K562 (cell line): ENCODE results near the gene SH3PXD2B. TPM values are rescaled to one million over a fixed set of nuclear protein-coding genes. Genes with fewer than 3 reads are reported as not detected.

Source experiments
- ARID2 ChIP-seq: fragments of 450-650 bp; IDR thresholded peaks from 2 replicates; pipeline ENCODE4 v1.6.1; 2017; ENCODE audit warnings: antibody characterized with exemption, mild to moderate bottlenecking
- CREB3L1 ChIP-seq: fragments of 450-650 bp; IDR thresholded peaks from 2 replicates; pipeline ENCODE4 v1.6.1; 2014; ENCODE audit warnings: low read depth, mild to moderate bottlenecking, moderate library complexity, borderline replicate concordance
- CXXC5 ChIP-seq: fragments of 250-450 bp; sonication (Bioruptor Pico); IDR thresholded peaks from 2 replicates; pipeline ENCODE4 v1.8.0; 2022; ENCODE audit warnings: inconsistent platforms, mild to moderate bottlenecking, moderate library complexity
- GTF2A2 ChIP-seq: IDR thresholded peaks from 2 replicates; pipeline ENCODE4 v1.6.1; 2016; ENCODE audit warnings: mild to moderate bottlenecking, missing genetic modification characterization, missing compliant biosample characterization
- HSF4 ChIP-seq: fragments of 250-450 bp; sonication (Bioruptor Pico); IDR thresholded peaks from 2 replicates; pipeline ENCODE4 v2.1.2; 2022; ENCODE audit warnings: mild to moderate bottlenecking, moderate library complexity, borderline replicate concordance
- NFYB ChIP-seq: IDR thresholded peaks from 2 replicates; pipeline ENCODE4 v1.6.1; 2011; ENCODE audit warnings: mild to moderate bottlenecking, moderate library complexity; ENCODE audit not compliant: insufficient read length; ENCODE audit errors: extremely low read depth
- PKNOX1 ChIP-seq: fragments of 450-650 bp; IDR thresholded peaks from 2 replicates; pipeline ENCODE4 v1.6.1; 2016
- SREBF2 ChIP-seq: sonication (generic); formaldehyde crosslinking; IDR thresholded peaks from 2 replicates; pipeline ENCODE4 v1.4.0; 2020; ENCODE audit warnings: mild to moderate bottlenecking, missing genetic modification reagents
- STAT6 ChIP-seq: sonication (generic); formaldehyde crosslinking; IDR thresholded peaks from 2 replicates; pipeline ENCODE4 v1.8.1; 2023; ENCODE audit warnings: mild to moderate bottlenecking, missing genetic modification reagents
- TEAD1 ChIP-seq, 2 experiments: fragments of 450-650 bp in 1 of 2; sonication (generic) in 1 of 2; formaldehyde crosslinking; IDR thresholded peaks; 2 replicates each; pipeline versions ENCODE4 v1.4.0 to v1.8.0; 2020 to 2022; ENCODE audit warnings: mild to moderate bottlenecking in 2 of 2, missing genetic modification reagents in 1 of 2
- ZBTB43 ChIP-seq: sonication (generic); formaldehyde crosslinking; IDR thresholded peaks from 2 replicates; pipeline ENCODE4 v1.8.0; 2023; ENCODE audit warnings: mild to moderate bottlenecking, missing genetic modification reagents
- ZNF280A ChIP-seq: fragments of 450-650 bp; IDR thresholded peaks from 2 replicates; pipeline ENCODE4 v1.6.1; 2018; ENCODE audit warnings: mild to moderate bottlenecking, low read depth; ENCODE audit not compliant: partially characterized antibody
- ZNF444 ChIP-seq: fragments of 250-450 bp; sonication (Bioruptor Pico); IDR thresholded peaks from 2 replicates; pipeline ENCODE4 v1.4.0; 2020; ENCODE audit warnings: mild to moderate bottlenecking, moderate library complexity
- polyA plus RNA-seq, 8 experiments: library from polyadenylated mRNA; depleted of rRNA in 4 of 8; stranded (reverse) in 5 of 8; unstranded in 3 of 8; fragments of >200 nt; fragmentation: Nextera tagmentation in 2 of 8; fragmentation: Illumina TruSeq in 1 of 8; extraction: Ambion mirVana in 2 of 8; extraction: Trizol in 1 of 8; gene quantifications; 2 replicates each; pipeline versions ENCODE4 v1.2.1 to v1.2.3, GENCODE V29; 2011 to 2014; ENCODE audit warnings: inconsistent platforms in 1 of 8, missing spikeins in 1 of 8
- total RNA-seq, 7 experiments: library from RNA; depleted of rRNA in 6 of 7; stranded (reverse); fragments of >200 nt in 6 of 7; fragmentation: Illumina TruSeq in 2 of 7; extraction: Trizol in 2 of 7; gene quantifications; 2 replicates each; pipeline versions ENCODE4 v1.2.1 to v1.2.3, GENCODE V29; 2011 to 2021; ENCODE audit warnings: low replicate concordance in 1 of 7
- TF ChIP-seq, protein P1 (sequence below): fragments of 450-650 bp; IDR thresholded peaks from 2 replicates; pipeline ENCODE4 v1.6.1; 2018; ENCODE audit not compliant: partially characterized antibody

SH3PXD2B gene
- total and polyA plus RNA-seq, 9 of the 15 experiments (the other 6 are each of a cell fraction or from before 2014, with no cell fraction given), result 0.04 to 0.66 (median 0.19) TPM

GRCh38 chr5:172479034-172479783, 24.9 kb upstream of the SH3PXD2B start (continued):
- no peak for TF ChIP-seq ZNF280A
- peak; percentile 34; the same call in 1 of the 2 replicates for TF ChIP-seq CREB3L1
- TF ChIP-seq ZBTB43 (CRISPR knock-in tag), result no peak
- peak; percentile 27; the same call in 1 of the 2 replicates for TF ChIP-seq PKNOX1
- TF ChIP-seq STAT6 (CRISPR knock-in tag), result no peak
- no peak for TF ChIP-seq NFYB
- 0 out of 2 replicates have a peak, but pooled peaks have one; percentile 28 for TF ChIP-seq CXXC5 (CRISPR knock-in tag)
- peak in 1 of 2 experiments; percentile 42; a peak in 1 of 4 replicates for TF ChIP-seq TEAD1 (CRISPR knock-in tag; IDR thresholded peaks at IDR 0.05)
- TF ChIP-seq HSF4 (CRISPR knock-in tag), result no peak
- no peak for TF ChIP-seq GTF2A2
- no peak for TF ChIP-seq SREBF2 (CRISPR knock-in tag)
- peak; percentile 37; the same call in 1 of the 2 replicates for TF ChIP-seq ARID2
- TF ChIP-seq, protein P1, sequence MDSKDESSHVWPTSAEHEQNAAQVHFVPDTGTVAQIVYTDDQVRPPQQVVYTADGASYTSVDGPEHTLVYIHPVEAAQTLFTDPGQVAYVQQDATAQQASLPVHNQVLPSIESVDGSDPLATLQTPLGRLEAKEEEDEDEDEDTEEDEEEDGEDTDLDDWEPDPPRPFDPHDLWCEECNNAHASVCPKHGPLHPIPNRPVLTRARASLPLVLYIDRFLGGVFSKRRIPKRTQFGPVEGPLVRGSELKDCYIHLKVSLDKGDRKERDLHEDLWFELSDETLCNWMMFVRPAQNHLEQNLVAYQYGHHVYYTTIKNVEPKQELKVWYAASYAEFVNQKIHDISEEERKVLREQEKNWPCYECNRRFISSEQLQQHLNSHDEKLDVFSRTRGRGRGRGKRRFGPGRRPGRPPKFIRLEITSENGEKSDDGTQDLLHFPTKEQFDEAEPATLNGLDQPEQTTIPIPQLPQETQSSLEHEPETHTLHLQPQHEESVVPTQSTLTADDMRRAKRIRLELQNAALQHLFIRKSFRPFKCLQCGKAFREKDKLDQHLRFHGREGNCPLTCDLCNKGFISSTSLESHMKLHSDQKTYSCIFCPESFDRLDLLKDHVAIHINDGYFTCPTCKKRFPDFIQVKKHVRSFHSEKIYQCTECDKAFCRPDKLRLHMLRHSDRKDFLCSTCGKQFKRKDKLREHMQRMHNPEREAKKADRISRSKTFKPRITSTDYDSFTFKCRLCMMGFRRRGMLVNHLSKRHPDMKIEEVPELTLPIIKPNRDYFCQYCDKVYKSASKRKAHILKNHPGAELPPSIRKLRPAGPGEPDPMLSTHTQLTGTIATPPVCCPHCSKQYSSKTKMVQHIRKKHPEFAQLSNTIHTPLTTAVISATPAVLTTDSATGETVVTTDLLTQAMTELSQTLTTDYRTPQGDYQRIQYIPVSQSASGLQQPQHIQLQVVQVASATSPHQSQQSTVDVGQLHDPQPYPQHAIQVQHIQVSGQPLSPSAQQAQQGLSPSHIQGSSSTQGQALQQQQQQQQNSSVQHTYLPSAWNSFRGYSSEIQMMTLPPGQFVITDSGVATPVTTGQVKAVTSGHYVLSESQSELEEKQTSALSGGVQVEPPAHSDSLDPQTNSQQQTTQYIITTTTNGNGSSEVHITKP, result no peak
- TF ChIP-seq ZNF444, result no peak
